Measurements from ENCODE around the gene EIF2S3B. TPM values are rescaled to one million over a fixed set of nuclear protein-coding genes. Genes with fewer than 3 reads are reported as not detected.

EIF2S3B gene
- total RNA-seq, 1 experiment from 2014 or later, result 0.96 TPM

DNA sequence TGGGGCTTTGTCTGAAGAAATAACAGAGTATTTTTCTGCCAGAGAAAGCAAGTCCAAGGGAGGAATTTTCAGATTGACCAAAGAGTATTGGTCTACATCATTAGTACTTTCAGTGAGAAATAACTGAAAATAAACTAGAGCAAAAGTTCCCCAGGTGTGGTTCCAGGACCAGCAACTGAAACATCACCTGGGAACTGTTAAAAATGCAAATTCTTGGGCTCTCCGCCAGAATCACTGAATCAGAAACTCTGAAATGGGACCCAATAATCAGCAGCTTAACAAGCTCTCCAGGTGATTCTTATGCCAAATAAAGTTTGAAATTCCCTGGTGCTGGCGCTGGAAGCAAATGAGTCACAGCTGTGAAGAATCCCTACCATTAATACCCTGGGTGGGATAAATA lies 52.1 kb downstream of the EIF2S3B start:
- H3K27ac ChIP-seq, result no peak overlapping the region
- H3K36me3 ChIP-seq (ENCODE audit: low read depth), result no peaks in the 10 kb centered on the region
- H3F3A ChIP-seq (ENCODE audit: insufficient read depth, low read depth), result no peaks in the 10 kb centered on the region
- no peaks in the 10 kb centered on the region for H3K79me2 ChIP-seq (ENCODE audit: low read depth)
- ChIA-PET POLR2A (ENCODE audit: unreplicated experiment) (no interaction called here), CTCF (no interaction called here)
- no peak overlapping the region for H2AFZ ChIP-seq
- no peaks in the 10 kb centered on the region for H3K9me3 ChIP-seq (ENCODE audit: insufficient read depth, low read depth)
- H3K4me2 ChIP-seq, result no peak overlapping the region
- H3K27me3 ChIP-seq (ENCODE audit: insufficient read depth, low read depth), result no peaks in the 10 kb centered on the region
- intact Hi-C loops (cut with micrococcal nuclease; ENCODE audit: unreplicated experiment), result no loop called here
- H4K20me1 ChIP-seq (ENCODE audit: insufficient read depth), result no peaks in the 10 kb centered on the region
- H3K4me3 ChIP-seq, result no peak overlapping the region
- no peak for DNase-seq
- no peaks in the 10 kb centered on the region; the same call in 1 of the 2 replicates for H3K9me2 ChIP-seq (ENCODE audit: insufficient read depth)
- H3K4me1 ChIP-seq (replicated peaks; ENCODE audit: insufficient read depth), result no peaks in the 10 kb centered on the region
- TF ChIP-seq, protein P1, sequence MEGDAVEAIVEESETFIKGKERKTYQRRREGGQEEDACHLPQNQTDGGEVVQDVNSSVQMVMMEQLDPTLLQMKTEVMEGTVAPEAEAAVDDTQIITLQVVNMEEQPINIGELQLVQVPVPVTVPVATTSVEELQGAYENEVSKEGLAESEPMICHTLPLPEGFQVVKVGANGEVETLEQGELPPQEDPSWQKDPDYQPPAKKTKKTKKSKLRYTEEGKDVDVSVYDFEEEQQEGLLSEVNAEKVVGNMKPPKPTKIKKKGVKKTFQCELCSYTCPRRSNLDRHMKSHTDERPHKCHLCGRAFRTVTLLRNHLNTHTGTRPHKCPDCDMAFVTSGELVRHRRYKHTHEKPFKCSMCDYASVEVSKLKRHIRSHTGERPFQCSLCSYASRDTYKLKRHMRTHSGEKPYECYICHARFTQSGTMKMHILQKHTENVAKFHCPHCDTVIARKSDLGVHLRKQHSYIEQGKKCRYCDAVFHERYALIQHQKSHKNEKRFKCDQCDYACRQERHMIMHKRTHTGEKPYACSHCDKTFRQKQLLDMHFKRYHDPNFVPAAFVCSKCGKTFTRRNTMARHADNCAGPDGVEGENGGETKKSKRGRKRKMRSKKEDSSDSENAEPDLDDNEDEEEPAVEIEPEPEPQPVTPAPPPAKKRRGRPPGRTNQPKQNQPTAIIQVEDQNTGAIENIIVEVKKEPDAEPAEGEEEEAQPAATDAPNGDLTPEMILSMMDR (conservative IDR thresholded peaks at IDR 0.05), result no peak
- TF ChIP-seq EZH2 (IDR thresholded peaks at IDR 0.05; ENCODE audit: low read depth), result no peak
- no TSS peak for BruUV-seq (replicated peaks)

Other genes starting within 250 kb of the EIF2S3B start
- gene KLRD1, start 198.0 kb upstream of the EIF2S3B start, total RNA-seq (2021), result 0.68 and 1.2 TPM in 2 replicates
- gene KLRK1, start 115.8 kb upstream of the EIF2S3B start, total RNA-seq (2021), result not detected in 2 replicates
- not detected in 2 replicates for gene KLRC4, start 96.1 kb upstream of the EIF2S3B start, total RNA-seq (2021)
- not detected in 2 replicates for gene KLRC3, start 85.3 kb upstream of the EIF2S3B start, total RNA-seq (2021)
- gene KLRC2, start 69.9 kb upstream of the EIF2S3B start, total RNA-seq (2021), result not detected in 2 replicates
- not detected in 2 replicates for gene KLRC1, start 52.5 kb upstream of the EIF2S3B start, total RNA-seq (2021)
- 53.8 and 91.4 TPM in 2 replicates for gene MAGOHB, start 107.7 kb downstream of the EIF2S3B start, total RNA-seq (2021)
- gene STYK1, start 168.2 kb downstream of the EIF2S3B start, total RNA-seq (2021), result 7.8 and 16.9 TPM in 2 replicates
- 567 and 613 TPM in 2 replicates for gene YBX3, start 217.4 kb downstream of the EIF2S3B start, total RNA-seq (2021)